HPDE6-E6E7 (cell line): Measurements from ENCODE around the gene ENPP6.
A peak's percentile ranks its signal among the peaks of the same experiment; 100 is the strongest.

ENCODE experiments used
- DNase-seq: peaks from one replicate; pipeline ENCODE4 v3.0.0; 2011; ENCODE audit warnings: missing footprints; ENCODE audit errors: extremely low spot score

The ENPP6 gene

GRCh38 chr4:184217634-184218033, at the start of gene ENPP6:
TSS of gene ENPP6 (minus strand) at chr4:184217873. CDS start at chr4:184217819, 54 bp downstream.
- no peak for DNase-seq

- DNase-seq, result no peak
These were observed 49.5 kb upstream of the ENPP6 start for GRCh38 chr4:184267206-184267608.

DNA sequence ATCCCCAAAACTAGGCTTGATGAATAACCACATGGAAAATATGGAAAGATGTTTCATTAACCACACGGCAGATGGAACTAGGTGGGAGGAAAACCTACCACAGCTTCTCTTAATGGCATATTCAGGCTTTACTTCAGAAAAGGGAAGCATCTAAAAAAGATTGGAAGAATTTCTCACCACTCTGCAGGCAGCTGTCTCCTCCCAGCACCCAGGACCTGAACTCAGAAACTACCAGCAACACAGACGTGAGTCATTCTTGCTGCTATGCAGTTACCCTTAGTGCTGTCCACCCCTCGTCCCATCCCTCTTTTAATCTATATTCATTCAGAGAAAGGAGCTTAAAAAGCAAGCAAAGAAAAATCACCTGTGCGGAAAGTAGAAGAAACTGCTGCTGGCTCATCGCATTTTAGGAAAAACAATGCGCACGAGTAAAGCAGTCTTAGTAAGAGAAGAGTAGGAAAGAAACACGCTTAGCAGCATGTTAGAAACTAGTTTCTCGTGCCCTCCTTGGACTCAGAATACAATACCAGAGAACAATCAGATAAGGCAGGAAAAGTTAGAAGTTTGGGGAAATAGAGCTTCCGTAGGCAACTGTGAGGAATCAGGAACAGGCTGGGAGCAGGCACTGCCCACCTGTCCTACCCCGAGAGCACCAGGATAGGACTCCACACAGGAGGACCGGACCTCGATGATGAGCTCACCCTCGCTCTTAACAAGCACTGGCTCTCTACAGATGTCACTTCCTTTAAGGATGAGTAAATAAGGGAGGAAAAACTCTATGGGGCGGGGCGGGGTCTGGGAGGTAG, 48.1 kb upstream of the ENPP6 start:
- no peak for DNase-seq

DNA sequence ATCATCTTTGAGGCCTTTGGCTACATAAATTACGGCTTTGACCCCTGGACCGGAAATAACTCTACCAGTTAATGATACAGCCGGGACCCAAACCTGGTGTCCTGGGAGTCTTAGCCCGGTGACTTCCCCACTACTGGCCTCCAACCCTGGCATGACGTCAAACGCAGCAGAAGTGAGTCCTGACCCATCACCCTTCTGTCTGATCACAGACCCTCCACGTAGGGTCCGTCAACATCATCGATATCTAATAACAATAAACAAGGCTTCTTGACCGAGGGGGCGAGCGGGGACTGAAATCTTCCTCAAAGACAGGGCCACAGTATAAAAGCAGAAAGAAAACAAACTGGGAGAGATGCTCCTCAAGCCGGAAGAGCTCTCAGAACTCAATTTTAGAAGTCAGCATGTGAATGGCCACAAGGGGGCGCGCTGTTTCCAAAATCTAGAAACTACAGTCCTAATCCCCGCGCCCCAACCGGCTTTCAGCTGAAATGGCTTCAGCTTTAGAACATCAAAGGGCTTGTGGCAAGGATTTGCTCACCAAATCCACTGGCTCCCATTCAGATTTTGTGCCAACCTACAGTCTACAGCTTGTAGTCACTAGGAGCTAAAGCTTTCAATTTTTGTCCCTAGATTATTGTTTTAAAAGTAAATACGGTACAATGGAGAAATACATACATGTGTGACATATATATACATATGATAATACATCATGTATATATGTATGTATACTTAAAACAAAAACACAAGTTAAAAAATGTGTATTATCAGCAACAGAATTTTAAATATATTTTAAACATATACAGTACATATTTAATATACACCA, 46.4 kb upstream of the ENPP6 start:
- peak; percentile 62 for DNase-seq

- no peak for DNase-seq
These were observed 45.8 kb upstream of the ENPP6 start for GRCh38 chr4:184263461-184263860.

DNA sequence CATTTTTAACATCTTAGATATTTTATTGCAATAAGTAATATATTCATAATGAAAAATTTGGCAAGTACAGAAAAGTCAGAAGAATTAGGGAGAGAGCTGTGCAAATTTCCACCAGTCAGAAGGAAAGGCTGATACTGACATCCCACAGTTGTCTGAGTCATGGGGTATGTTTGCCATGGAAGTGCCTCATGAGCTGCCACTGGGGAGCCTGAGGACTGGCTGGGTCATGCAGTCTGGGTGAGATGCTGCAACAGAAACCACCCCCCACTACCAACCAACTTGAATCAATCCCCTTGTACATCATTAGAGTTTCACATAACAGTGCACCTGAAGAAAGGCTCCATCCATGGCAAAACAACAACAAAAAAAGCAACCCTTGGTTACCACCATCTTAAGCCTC, 45.2 kb upstream of the ENPP6 start:
- no peak for DNase-seq

DNA sequence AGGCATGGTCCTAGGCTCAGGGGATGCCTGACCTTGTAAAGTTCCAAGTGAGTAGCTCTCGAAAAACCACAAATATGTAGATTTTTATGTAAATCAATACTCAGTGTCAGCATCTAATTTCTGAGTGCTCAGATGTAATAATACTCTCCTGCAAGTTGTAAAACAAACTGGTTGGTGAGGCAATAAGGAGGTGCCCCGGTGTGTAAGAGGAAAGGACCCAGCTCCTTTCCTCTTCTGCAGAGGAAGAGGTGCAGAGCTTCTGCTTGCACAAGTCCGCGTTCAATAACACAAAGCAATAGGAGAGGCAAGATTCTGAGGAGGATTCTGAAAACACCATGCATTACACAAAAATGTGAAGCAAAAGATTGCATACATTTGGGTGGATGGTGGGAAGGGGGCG, 43.6 kb upstream of the ENPP6 start:
- DNase-seq, result no peak

- DNase-seq, result no peak
These were observed 42.2 kb upstream of the ENPP6 start for GRCh38 chr4:184259866-184260265.

GRCh38 chr4:184259081-184259480, 41.4 kb upstream of the ENPP6 start:
- no peak for DNase-seq

GRCh38 chr4:184255871-184256642, 38.4 kb upstream of the ENPP6 start:
- no peak for DNase-seq

DNA sequence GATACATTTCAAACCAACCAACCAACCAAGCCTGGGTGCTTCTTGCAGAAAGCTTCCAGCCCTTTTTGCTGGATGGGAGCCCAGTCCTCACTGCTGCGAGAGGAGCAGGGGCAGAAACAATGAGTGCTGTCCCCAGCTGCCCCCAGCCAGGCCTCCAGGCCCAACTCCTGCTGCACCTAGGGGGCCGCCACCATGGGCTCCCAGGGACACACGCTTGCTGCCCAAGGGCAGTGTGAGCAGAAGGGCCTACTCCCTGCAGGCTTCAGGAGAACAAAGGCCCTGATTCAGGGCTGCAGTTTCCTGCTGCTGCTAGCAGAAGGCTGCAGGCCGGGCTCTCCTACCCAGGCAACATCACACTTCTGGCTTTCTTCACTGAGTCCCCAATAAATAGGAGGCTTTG, 37.7 kb upstream of the ENPP6 start:
- no peak for DNase-seq

DNA sequence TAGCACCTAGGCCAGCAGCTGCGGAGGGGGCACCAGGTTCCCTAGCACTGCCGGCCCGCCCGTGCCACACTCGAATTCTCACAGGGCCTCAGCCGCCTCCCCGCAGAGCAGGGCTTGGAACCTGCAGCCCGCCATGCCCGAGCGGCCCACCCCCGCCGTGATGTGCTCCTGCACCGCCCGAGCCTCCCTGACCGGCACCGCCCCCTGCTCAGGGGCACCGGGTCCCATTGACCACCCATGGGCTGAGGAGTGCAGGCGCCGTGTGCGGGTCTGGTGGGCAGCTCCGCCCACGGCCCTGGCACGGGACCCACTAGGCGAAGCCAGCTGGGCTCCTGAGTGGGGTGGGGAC, 35.4 kb upstream of the ENPP6 start:
- DNase-seq, result no peak

GRCh38 chr4:184252136-184253071, 34.7 kb upstream of the ENPP6 start:
- no peak for DNase-seq

- no peak for DNase-seq
These were observed 34.0 kb upstream of the ENPP6 start for GRCh38 chr4:184251670-184251980.

DNA sequence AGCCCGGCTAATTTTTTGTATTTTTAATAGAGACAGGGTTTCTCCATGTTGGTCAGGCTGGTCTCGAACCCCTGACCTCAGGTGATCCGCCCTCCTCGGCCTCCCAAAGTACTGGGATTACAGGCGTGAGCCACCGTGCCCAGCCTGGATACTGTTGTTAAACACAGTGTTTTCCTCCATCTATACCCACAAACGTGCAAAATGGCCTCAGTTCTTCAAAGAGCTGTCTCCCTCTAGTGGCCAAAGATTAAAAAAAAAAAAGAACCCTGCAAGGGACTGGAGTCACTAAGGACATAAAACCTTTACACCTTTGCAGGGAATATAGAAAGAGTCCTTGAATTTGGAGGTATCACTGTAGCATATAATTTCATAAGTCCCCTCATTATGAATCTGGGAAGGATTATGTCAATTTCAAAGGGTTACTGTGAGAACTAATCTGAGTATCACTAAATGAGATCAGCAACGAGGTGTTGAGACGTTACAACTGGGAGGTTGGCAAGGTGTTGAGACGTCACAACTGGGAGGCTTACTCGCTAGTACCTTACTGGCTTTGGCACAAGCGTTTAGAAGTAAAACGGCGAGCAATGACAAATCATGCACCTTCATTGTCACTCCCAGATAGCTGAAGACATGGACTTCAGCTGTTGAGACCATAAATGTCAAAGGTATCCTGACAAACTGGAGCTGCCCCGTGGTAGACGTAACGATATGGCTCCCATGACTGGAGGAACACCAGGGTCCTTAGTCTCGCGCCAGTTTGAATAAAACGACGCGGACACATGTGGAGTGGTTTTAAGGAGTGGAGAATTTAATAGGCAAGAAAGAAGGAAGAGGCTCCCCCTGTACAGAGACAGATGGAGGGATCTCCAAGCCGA, 33.4 kb upstream of the ENPP6 start:
- DNase-seq, result peak; percentile 33

- DNase-seq, result no peak
These were observed 30.5 kb upstream of the ENPP6 start for GRCh38 chr4:184248216-184248615.

DNA sequence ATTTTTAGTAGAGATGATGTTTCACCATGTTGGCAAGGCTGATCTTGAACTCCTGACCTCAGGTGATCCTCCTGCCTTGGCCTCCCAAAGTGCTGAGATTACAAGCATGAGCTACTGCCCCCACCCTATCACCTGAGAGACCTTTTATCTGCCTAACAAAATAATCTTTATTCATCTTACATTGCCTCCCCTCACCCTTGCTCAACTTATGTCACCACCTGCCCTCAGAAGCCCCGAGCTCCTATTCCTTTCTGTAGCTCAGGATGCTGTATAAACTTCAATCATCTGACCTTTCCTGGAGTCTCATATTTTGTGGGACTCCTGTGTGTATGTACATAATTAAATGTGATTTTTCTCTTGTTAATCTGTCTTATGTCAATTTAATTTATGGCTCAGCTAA, 29.7 kb upstream of the ENPP6 start:
- no peak for DNase-seq

DNA sequence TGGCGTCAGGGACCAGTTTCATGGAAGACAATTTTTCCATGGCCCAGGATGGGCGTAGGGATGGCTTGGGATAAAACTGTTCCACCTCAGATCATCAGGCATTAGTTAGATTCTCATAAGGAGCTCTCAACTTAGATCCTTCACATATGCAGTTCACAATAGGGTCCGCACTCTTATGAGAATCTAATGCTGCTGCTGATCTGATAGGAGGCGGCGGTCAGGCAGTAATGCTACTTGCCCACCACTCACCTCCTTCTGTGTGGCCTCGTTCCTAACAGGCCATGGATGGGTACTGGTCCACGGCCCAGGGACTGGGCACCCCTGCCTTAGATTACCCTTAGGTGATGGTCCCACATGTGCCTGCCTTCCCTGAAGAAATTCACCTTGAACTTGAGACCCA, 28.8 kb upstream of the ENPP6 start:
- no peak for DNase-seq

GRCh38 chr4:184238072-184238745, 20.5 kb upstream of the ENPP6 start:
- no peak for DNase-seq

DNA sequence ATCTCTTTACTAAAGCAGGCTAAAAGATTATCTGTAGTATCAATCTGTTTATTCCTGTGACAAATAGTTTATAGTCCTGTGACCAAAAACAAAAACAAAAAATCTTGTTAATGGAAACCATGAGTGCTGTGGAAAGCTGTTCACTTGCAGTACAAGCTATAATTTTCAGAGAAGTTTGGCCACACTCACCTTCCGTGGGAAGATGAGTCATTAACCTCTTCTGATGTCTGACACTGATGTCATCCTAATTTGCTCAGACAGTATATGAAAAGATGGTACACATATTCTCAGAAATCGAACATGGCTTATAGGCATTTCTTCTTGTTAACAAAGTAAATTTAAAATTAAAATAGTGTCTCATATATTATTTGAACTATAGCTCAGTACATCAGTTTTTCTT, 19.9 kb upstream of the ENPP6 start:
- no peak for DNase-seq
